HEK293T (cell line): Measurements from ENCODE around the gene SIK1.
"Not testable (repeated sequence)": the region's sequence is repeated elsewhere in the genome, so short reads cannot be mapped to it uniquely, and the experiment has no call there.

Source experiments
- CTCF ChIA-PET: fragments of 350-600 bp; formaldehyde crosslinking; extraction: SDS; loops from one replicate; lab custom pipeline; 2021; ENCODE audit warnings: antibody characterized with exemption, inconsistent platforms; lab: Yijun Ruan, JAX
- POLR2A ChIA-PET: fragments of 350-600 bp; formaldehyde crosslinking; extraction: SDS; loops from one replicate; lab custom pipeline; 2020; ENCODE audit warnings: antibody characterized with exemption, inconsistent platforms; lab: Yijun Ruan, JAX
- DNase-seq: peaks from one replicate; pipeline ENCODE4 v3.0.0; 2012; ENCODE audit warnings: mixed read lengths; ENCODE audit errors: extremely low spot score

SIK1 gene

DNA sequence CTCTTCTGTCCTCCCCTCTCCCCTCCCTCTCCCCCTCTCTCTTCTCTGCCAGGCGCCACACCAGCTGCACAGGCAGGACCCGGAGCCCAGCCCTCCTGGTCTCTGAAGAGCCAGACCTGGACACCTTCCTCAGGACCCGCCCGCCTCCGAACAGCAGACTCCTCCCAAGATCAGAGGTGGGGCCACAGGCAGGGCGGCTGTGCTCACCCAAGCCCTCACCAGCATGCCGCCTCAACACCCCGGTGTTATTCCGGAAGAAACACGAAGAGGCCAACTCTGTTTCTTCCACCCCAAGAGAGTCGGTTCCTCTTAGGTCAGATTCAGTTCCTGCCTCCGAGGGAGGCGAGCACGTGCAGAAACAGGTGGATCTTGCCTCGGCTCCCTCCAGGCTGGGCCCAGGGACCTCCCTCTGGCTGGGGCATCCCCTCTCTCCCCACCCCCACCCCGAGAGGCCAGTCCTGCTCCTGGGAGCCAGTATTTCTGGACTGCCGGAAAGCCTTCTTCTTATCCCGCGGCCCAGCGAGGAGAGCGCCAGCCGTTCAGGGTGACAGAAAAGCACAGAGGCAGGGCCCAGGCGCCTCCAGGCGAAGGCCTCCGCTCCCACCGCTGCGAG lies 16.4 kb downstream of the SIK1 start:
- CTCF ChIA-PET, DNase-seq, POLR2A ChIA-PET: not testable (repeated sequence)

DNA sequence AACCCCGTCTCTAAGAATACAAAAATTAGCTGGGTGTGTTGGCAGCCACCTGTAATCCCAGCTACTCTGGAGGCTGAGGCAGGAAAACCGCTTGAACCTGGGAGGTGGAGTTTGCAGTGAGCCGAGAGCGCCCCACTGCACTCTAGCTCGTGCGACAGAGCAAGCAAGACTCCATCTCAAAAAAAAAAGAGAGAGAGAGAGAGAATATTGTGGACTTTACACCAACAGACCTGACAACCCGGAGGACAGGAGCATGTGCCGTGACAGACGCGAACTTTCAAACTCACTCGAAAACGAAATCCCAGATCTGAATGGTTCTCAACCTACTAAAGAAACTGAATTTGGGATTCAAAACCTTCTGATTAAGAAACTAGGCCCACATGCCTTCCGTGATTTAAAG lies 19.8 kb downstream of the SIK1 start:
- DNase-seq, POLR2A ChIA-PET, CTCF ChIA-PET: not testable (repeated sequence)

DNA sequence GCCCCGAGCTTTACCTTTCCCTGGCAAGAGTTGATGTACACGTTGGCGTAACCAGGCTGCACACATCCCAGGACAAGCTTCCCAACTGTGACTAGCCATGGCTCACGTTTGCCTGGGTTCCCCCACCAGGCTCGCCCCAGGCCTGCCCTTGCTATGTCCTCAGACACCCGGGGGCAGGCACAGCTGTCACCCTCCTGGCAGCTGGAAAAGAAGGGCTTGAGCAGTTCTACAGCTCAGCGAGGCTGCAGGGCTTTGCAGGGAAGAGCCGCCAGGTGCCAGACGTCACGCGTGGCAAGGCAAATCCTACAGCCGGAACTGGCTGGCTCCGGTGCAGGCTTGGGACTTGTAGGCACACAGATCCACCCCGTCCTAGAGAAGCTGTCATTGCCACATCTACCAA lies 22.5 kb downstream of the SIK1 start:
- DNase-seq, CTCF ChIA-PET, POLR2A ChIA-PET: not testable (repeated sequence)

DNA sequence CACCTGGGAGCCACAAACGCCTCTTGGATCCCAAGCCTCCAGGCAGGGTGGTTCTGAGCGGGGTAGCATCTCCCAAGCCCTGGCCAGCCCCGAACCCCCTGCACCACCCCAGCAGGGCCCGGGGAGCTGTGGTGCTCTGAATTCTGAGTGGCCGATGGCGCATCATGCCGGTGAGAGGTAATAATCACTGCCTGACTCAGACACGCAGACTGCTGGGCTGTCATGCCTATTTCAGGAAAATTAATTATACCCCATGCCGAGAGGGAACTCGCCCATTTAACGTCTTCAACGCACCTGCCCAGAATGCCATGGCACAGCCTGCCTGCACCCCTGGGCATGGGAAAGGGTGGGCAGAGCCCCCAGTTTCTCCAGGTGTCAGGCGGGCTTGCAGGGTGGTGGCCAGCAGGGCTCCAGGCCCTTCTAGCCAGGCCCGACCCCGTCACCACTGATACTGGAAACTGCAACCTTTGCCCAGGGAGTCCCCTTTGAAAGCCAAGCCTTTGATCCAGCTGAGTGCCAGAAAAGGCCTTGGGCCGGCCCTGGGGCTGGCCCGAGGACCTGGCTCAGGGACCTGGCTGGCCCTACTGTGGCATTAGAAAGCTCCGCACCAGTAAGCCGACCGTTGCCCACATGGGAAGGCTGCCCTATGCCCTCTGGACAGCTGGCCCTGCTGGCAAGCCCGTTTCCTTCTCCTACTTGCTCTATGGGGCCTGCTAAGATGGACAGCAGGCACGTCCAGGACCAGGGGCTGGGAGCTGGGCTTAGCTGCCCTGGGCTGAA lies 23.1 kb downstream of the SIK1 start:
- CTCF ChIA-PET, POLR2A ChIA-PET: not testable (repeated sequence)

DNA sequence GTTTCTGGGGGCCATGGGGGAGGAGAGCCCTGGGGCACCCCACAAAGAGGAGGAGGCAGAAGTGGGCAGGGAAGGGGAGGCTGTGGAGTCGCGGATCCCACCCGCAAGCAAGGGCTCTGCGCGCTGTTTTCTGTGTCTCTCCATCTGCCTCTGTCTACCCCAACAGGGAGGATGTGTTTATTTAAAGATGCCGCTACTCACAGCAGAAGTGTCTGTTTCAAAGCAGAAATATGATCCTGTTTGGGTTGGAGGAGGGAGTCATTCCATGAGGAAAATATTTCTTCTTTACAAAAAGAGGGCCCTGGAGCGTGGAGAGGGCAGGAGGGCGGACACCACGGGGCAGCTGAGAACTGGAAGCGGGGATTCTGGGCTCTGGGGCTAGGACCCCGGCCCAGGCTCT lies 25.8 kb downstream of the SIK1 start:
- POLR2A ChIA-PET, CTCF ChIA-PET, DNase-seq: not testable (repeated sequence)

More for the DNA sequence above, 23.1 kb downstream of the SIK1 start:
- DNase-seq, result not testable (repeated sequence)

DNA sequence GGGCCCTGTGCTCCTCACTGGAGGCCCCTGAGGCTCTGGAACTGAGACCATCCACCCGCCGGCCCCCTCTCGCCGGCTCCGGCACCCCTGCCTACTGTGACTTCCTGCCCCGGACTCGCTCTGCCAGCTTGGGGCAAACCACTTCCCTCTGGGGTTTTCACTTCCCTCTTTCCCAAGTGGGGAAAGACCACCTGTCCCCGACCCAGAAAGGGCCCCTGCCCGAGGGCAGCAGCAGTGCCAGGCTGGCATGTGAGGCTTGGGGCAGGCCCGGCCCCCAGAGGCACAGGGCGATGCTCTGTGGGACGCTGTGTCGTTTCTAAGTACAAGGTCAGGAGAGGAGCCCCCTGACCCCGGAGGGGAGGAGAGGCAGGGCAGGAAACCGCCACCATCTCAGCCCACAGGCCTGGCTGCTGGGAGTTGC lies 27.3 kb downstream of the SIK1 start:
- DNase-seq, CTCF ChIA-PET, POLR2A ChIA-PET: not testable (repeated sequence)

DNA sequence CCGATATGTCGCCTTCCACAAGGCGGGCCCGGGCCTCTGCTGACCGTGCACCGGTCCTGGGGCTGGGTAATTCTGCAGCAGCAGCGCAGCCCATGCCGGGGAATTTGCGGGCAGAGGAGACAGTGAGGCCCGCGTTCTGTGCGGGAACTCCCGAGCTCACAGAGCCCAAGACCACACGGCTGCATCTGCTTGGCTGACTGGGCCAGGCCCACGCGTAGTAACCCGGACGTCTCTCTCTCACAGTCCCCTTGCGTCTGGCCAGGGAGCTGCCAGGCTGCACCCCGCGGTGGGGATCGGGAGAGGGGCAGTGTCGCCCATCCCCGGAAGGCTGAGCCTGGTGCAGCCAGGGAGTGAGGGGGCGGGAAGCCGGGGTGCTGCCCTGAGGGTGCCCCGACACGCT lies 27.8 kb downstream of the SIK1 start:
- CTCF ChIA-PET, DNase-seq, POLR2A ChIA-PET: not testable (repeated sequence)

DNA sequence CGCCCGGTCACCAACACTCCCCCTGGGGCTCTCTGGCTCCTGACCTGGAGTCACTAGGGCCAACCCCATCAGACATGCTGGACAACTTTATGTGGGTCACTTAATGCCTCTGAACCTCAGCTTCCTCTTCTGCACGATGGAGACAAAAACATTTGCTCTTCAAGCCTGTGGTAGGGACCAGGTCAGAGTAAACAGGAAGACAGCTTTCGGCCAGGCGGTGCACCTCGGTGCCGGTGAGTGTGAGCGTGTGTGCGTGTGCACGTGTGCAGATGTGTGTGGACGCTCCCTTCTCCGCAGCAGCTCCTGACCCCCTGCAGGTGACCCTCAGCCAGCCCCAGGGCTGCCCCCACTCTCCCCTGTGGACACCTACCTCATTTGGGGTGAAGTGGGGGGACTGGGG lies 28.4 kb downstream of the SIK1 start:
- POLR2A ChIA-PET, DNase-seq, CTCF ChIA-PET: not testable (repeated sequence)

DNA sequence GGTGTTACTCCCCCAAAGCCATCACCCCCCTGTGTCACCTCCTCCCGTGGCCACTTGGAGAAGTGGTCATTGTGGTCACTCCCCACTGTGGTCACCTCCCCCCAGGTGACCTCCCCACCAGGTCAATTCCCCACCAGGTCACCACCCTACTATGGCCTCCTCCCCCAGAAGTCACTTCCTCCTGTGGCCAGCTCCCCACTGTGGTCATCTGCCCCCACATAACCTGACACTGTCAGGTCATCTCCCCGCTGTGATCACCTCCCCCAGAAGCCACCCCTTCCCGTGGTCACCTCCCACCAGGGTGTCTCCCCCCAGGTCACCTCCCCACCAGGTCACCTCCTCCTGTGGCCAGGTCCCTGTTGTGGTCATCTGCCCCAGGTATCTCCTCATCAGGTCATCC lies 28.9 kb downstream of the SIK1 start:
- DNase-seq, POLR2A ChIA-PET, CTCF ChIA-PET: not testable (repeated sequence)

DNA sequence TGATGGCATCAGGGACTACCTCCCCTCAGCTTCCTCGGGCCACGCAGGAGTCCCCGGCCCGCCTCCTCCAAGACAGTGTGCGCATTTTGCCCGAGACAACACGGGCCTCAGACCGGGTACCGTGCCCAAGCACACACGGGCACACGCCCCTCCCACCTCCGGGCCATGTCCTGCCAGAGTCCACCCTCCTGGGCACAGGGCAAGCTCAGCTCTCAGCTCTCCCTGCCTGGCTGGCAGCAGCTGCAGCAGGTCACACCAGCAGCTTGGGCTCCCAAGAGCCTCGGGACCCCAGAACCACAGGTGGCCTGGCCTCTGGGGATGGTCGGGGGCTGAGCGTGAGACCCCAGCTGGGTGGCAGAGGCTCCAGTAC lies 29.5 kb downstream of the SIK1 start:
- CTCF ChIA-PET, POLR2A ChIA-PET, DNase-seq: not testable (repeated sequence)

DNA sequence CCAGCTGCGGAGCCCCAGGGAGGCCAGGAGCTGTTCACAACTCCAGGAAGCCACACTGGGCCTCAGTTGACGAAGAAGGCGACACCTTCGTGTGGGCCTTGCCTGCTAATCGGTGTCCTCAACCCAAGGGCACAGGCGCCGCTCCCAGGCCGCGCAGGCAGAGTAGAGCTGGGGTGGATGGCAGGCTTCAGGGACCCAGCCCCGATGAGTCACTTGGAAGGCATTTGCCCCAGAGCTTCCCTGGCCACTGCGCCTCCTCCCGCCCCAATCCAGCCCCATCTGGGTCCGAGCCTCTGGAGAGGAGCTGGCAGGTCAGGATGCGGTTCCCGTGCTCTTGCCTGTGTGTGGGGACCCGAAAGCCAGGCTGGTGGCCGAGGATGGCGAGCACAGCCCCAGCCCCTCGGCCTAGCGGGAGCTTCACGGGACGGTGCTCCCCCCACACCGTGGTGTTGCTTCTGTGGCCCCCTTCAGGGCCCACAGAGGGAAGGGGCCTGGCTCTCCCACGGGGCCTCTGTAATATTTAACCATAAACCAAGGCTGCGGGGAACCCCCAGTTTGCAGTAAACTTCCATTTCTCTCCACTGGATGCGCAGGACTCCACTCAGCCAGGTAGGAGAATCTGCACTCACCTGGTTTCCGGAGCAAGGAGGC lies 30.0 kb downstream of the SIK1 start:
- DNase-seq, POLR2A ChIA-PET, CTCF ChIA-PET: not testable (repeated sequence)

DNA sequence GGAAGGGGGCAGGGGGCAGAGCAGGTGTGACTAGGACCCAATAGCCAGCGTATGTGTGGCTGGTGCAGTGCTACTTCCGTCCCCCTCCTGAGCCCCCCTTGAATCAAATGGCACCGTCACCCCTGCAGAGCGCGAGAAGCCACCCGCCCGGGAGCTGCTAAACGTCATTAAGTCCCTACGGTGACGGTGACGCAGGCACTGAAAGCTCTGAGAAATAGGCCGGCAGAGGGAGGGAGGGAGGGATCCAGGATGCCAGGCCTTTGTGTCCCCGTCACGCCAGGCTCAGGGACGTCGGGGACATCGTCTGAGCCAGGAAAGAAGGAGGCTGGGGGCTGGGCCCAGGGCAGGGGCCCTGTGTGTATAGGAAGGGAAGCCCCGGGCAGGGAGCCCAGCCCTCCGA lies 43.6 kb downstream of the SIK1 start:
- DNase-seq, POLR2A ChIA-PET, CTCF ChIA-PET: not testable (repeated sequence)

DNA sequence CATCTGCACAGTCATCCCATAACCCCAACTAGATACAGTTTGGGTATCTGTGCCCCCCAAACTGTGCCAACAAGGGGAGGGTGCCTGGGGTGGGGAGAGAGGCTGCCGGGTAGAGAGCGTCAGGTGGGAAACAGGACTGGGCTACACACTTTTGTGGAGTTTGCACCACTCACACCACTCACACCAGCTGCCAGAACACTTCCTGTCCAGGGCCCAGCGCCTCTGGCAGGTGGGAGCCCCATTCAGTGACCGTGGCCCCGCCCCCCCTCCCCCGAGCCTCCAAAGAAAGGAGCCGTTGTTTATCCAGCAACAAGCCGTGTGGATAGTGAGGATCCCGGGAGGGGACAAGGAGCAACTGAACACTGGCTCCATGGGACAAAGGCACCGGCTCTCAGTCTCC lies 44.0 kb downstream of the SIK1 start:
- POLR2A ChIA-PET, CTCF ChIA-PET: not testable (repeated sequence)

DNA sequence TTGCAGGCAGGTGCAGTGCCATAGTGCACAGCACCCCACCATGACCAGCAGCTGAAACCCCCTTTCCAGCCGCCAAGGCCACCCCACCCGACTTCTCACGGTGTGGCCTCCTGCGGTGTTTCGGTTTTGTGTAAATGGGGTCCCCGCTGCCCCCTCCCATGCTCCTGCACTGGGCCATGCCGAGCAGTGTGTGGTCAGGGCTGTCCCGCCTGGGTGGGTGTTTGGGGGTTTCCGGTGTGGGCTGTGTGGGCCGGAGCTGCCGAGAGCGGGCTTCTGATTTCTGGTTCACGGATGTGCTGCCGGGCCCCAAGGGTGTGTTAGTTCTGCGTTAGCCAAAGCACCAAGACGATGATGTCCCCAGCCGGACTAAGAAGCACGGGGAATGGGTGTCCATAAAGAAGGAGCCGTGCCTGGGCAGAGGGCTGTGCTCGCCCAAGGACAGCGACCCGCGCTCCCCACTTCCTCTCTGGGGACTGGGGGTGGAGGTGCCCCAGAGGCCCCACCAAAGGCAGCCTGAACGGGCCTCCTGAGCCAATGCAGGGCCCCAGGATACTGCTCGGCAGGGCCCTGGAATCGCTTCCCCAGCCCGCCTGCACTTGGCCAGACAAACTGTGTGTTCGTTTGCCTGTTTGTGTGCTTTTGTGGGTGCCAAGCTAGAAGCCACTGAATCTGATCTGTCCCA lies 45.9 kb downstream of the SIK1 start:
- POLR2A ChIA-PET, DNase-seq, CTCF ChIA-PET: not testable (repeated sequence)

More for the DNA sequence above, 44.0 kb downstream of the SIK1 start:
- not testable (repeated sequence) for DNase-seq

DNA sequence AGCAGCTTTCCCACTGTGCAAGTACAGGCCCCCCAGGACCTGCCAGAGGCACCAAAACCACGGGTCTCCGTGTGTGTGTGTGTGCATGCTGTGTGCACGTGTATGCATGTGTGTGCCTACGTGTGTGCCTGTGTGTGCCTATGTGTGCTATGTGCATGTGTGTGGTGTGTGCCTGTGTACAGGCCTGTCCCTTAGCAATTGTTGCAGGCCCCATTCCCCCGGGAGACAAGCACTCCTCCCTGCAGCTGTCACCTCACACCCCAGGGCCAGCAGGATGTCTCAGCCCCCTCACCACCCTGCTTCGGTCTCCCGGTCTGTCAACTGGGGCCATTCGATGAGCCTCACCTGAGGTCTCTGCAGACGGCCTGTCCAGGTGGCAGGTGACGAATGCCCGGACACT lies 46.6 kb downstream of the SIK1 start:
- CTCF ChIA-PET, POLR2A ChIA-PET, DNase-seq: not testable (repeated sequence)

DNA sequence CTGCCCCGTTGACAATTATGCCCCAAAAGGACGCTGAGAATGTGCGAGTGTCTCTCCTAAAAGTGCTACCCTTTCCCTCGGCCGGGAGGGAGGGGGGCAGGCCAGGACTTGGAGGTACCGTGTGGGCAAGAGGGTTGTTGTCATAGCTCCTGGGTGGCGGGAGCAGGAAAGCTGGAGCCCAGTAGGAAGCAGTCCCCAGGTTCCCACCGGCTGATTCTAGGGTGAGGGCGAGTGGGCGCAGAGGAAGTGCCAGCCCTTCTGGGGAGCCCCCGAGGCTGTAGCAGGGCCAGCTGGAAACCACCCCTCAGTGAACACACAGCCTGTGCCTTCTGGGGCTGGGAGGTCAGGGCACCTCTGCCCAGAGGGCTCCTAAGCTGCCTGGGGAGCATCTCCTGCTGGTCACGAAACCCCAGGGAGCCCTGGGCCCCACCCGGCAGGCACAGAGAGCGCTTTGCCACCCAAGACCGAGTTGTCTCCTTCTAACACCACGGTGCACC lies 47.3 kb downstream of the SIK1 start:
- DNase-seq, CTCF ChIA-PET, POLR2A ChIA-PET: not testable (repeated sequence)
